Hematopoietic multipotent progenitor cell treated with erythropoietin and hydrocortisone succinate and interleukin-3 and kit ligand, for 17 days (in vitro differentiated cells): ENCODE data around the gene ELSPBP1.
"Not testable (repeated sequence)": the region's sequence is repeated elsewhere in the genome, so short reads cannot be mapped to it uniquely, and the experiment has no call there.

Source experiments
- DNase-seq: peaks from one replicate; pipeline ENCODE4 v3.0.0-alpha.2; 2015; ENCODE audit warnings: low spot score

Gene ELSPBP1

GRCh38 chr19:48041877-48042580, 47.6 kb downstream of the ELSPBP1 start:
- DNase-seq, result no peak

GRCh38 chr19:48043675-48044258, 49.3 kb downstream of the ELSPBP1 start, which contains the start of gene CABP5:
TSS of gene CABP5 (minus strand) at chr19:48044079. CDS start at chr19:48043922, 157 bp downstream.
- no peak for DNase-seq

GRCh38 chr19:48044561-48044960, 50.1 kb downstream of the ELSPBP1 start:
- no peak for DNase-seq

GRCh38 chr19:48051335-48052033, 57.1 kb downstream of the ELSPBP1 start:
- no peak for DNase-seq

- DNase-seq, result no peak
These were observed 58.6 kb downstream of the ELSPBP1 start for GRCh38 chr19:48053076-48053475.

- no peak for DNase-seq
These were observed 59.4 kb downstream of the ELSPBP1 start for GRCh38 chr19:48053856-48054255.

- no peak for DNase-seq
These were observed 64.9 kb downstream of the ELSPBP1 start for GRCh38 chr19:48059331-48059730.

GRCh38 chr19:48060381-48060780, 65.9 kb downstream of the ELSPBP1 start:
- no peak for DNase-seq

- DNase-seq, result no peak
These were observed 67.2 kb downstream of the ELSPBP1 start for GRCh38 chr19:48061401-48062344.

GRCh38 chr19:48064509-48064908, 70.1 kb downstream of the ELSPBP1 start:
- DNase-seq, result no peak

- DNase-seq, result no peak
These were observed 75.0 kb downstream of the ELSPBP1 start for GRCh38 chr19:48069435-48069834.

GRCh38 chr19:48070177-48070769, 75.8 kb downstream of the ELSPBP1 start:
- DNase-seq, result not testable (repeated sequence)
